K562 (cell line): ENCODE results near the gene AGAP1. TPM values are rescaled to one million over a fixed set of nuclear protein-coding genes. Genes with fewer than 3 reads are reported as not detected.

Source experiments
- ATAC-seq: fragments of 200-7000 bp; cut with Tn5 transposase; 3 replicates; pipeline ENCODE4 v1.9.1; 2020; ENCODE audit warnings: moderate library complexity
- BruUV-seq: library from RNA; stranded (reverse); fragments of 400-500 nt; replicated peaks from 2 replicates; lab custom pipeline; 2021; lab: Mats Ljungman, UMichigan
- CTCF ChIA-PET: fragments of 300-600 bp; formaldehyde crosslinking; extraction: SDS; loops from one replicate; lab custom pipeline; 2021; ENCODE audit warnings: low intra/inter-chr PET ratio; lab: Yijun Ruan, JAX
- POLR2A ChIA-PET: fragments of 300-600, 350-650 bp; sonication (Branson Sonifier 250); formaldehyde crosslinking; extraction: SDS; loops from one replicate; lab custom pipeline; 2021; ENCODE audit warnings: antibody characterized with exemption, inconsistent platforms; lab: Yijun Ruan, JAX
- DNase-seq, 4 experiments: peaks; one replicate each; pipeline versions ENCODE4 v3.0.0 to v3.0.0-alpha.2; 2011 to 2018; ENCODE audit warnings: low spot score in 3 of 4, mixed read lengths in 3 of 4; ENCODE audit errors: extremely low read depth in 1 of 4
- FAIRE-seq: peaks from 2 replicates; lab custom pipeline; 2011; peaks lifted over from hg19 to GRCh38; lab: Jason Lieb, UNC
- H2AFZ ChIP-seq: 2 replicates; pipeline ENCODE4 v1.6.0; 2011; ENCODE audit warnings: low read depth, low read length, control low read depth, inconsistent platforms
- H3K27ac ChIP-seq: fragments of 200-600 bp; 3 replicates; pipeline ENCODE4 v1.8.0; 2011; ENCODE audit warnings: low read depth, mild to moderate bottlenecking, control low read depth, inconsistent platforms, low read length, moderate library complexity, mixed read lengths; ENCODE audit errors: extremely low read depth
- H3K27me3 ChIP-seq, 2 experiments: fragments of 300-600 bp in 1 of 2; 2 replicates in 1 of 2; 3 replicates in 1 of 2; pipeline versions ENCODE4 v1.6.0 to v1.8.0; 2011; ENCODE audit warnings: inconsistent platforms in 2 of 2, low read length in 2 of 2, mild to moderate bottlenecking in 1 of 2, mixed read lengths in 1 of 2, moderate library complexity in 1 of 2; ENCODE audit not compliant: control insufficient read depth in 2 of 2, insufficient read depth in 2 of 2
- H3K36me3 ChIP-seq: fragments of 300-600 bp; 3 replicates; pipeline ENCODE4 v1.8.0; 2011; ENCODE audit warnings: mild to moderate bottlenecking, low read length, inconsistent platforms; ENCODE audit not compliant: control insufficient read depth, insufficient read depth
- H3K4me1 ChIP-seq, 2 experiments: fragments of 200-600 bp in 1 of 2; replicated peaks in 1 of 2; 2 replicates in 1 of 2; 3 replicates in 1 of 2; pipeline versions ENCODE4 v1.5.1 to v1.8.0; 2011; ENCODE audit warnings: inconsistent platforms in 2 of 2, low read length in 2 of 2, mild to moderate bottlenecking in 1 of 2, mixed read lengths in 1 of 2, moderate library complexity in 1 of 2; ENCODE audit not compliant: control insufficient read depth in 2 of 2, insufficient read depth in 2 of 2
- H3K4me2 ChIP-seq: 2 replicates; pipeline ENCODE4 v1.6.1; 2011; ENCODE audit warnings: low read length, control low read depth, inconsistent platforms, mixed read lengths; ENCODE audit not compliant: insufficient read depth
- H3K4me3 ChIP-seq: fragments of 200-600 bp; sonication (generic), shearing (Covaris generic); 2 replicates; pipeline ENCODE4 v1.5.1; 2016; ENCODE audit warnings: control low read depth, inconsistent platforms
- H3K79me2 ChIP-seq: fragments of 200-600 bp; 3 replicates; pipeline ENCODE4 v1.8.0; 2011; ENCODE audit warnings: low read length, inconsistent platforms; ENCODE audit not compliant: control insufficient read depth, insufficient read depth
- H3K9ac ChIP-seq, 2 experiments: 2 replicates each; pipeline versions ENCODE4 v1.6.0 to v1.6.1; 2011; ENCODE audit warnings: low read depth in 2 of 2, low read length in 2 of 2, control low read depth in 1 of 2, inconsistent platforms in 1 of 2, mild to moderate bottlenecking in 1 of 2, mixed read lengths in 1 of 2; ENCODE audit not compliant: insufficient read depth in 1 of 2
- H3K9me1 ChIP-seq: one replicate; pipeline ENCODE4 v1.6.0; 2011; ENCODE audit warnings: inconsistent platforms, mild to moderate bottlenecking, low read length, moderate library complexity; ENCODE audit not compliant: control insufficient read depth, insufficient read depth
- H3K9me3 ChIP-seq: replicated peaks from 2 replicates; pipeline ENCODE4 v1.5.1; 2011; ENCODE audit warnings: low read depth, low read length, inconsistent platforms; ENCODE audit not compliant: control insufficient read depth, insufficient read depth
- H4K20me1 ChIP-seq: replicated peaks from 2 replicates; pipeline ENCODE4 v1.6.1; 2011; ENCODE audit warnings: low read length, inconsistent platforms, mixed read lengths; ENCODE audit not compliant: control insufficient read depth, insufficient read depth
- CTBP1 ChIP-seq: fragments of 450-650 bp; IDR thresholded peaks from 2 replicates; pipeline ENCODE4 v1.6.1; 2016; ENCODE audit warnings: borderline replicate concordance
- L3MBTL2 ChIP-seq: fragments of 450-650 bp; IDR thresholded peaks from 2 replicates; pipeline ENCODE4 v1.6.1; 2016; ENCODE audit warnings: mild to moderate bottlenecking, moderate library complexity
- MAZ ChIP-seq, 2 experiments: fragments of 450-650 bp in 1 of 2; sonication (generic) in 1 of 2; formaldehyde crosslinking; IDR thresholded peaks in 1 of 2; conservative IDR thresholded peaks in 1 of 2; 2 replicates each; pipeline versions ENCODE4 v1.4.0 to v1.5.0; 2020; ENCODE audit warnings: mild to moderate bottlenecking in 1 of 2, missing genetic modification reagents in 1 of 2
- TEAD4 ChIP-seq, 2 experiments: sonication (generic) in 1 of 2; formaldehyde crosslinking in 1 of 2; IDR thresholded peaks; 2 replicates each; pipeline versions ENCODE4 v1.6.1 to v1.8.0; 2012 to 2022; ENCODE audit warnings: borderline replicate concordance in 1 of 2, inconsistent platforms in 1 of 2, low read length in 1 of 2, mild to moderate bottlenecking in 1 of 2, missing genetic modification reagents in 1 of 2
- WGBS: fragments of 100-300 bp; shearing (Covaris generic); methylation state at CpG from one replicate; pipeline ENCODE4 v1.1.6; 2016; ENCODE audit warnings: low coverage, mixed read lengths; ENCODE audit not compliant: insufficient coverage; ENCODE audit errors: missing lambda C conversion rate; 5-methylcytosine and 5-hydroxymethylcytosine counted together
- in situ Hi-C: fragments of 300-500 bp; cut with MboI; formaldehyde crosslinking; loops from 4 replicates; pipeline ENCODE4 v1.15.0; 2018; ENCODE audit warnings: inconsistent platforms, mixed read lengths
- intact Hi-C: fragments of 100-400 bp; cut with micrococcal nuclease; formaldehyde crosslinking; loops from 2 replicates; pipeline ENCODE4 v1.14.2; 2022
- polyA plus RNA-seq, 8 experiments: library from polyadenylated mRNA; depleted of rRNA in 4 of 8; stranded (reverse) in 5 of 8; unstranded in 3 of 8; fragments of >200 nt; fragmentation: Nextera tagmentation in 2 of 8; fragmentation: Illumina TruSeq in 1 of 8; extraction: Ambion mirVana in 2 of 8; extraction: Trizol in 1 of 8; gene quantifications; 2 replicates each; pipeline versions ENCODE4 v1.2.1 to v1.2.3, GENCODE V29; 2011 to 2014; ENCODE audit warnings: inconsistent platforms in 1 of 8, missing spikeins in 1 of 8
- total RNA-seq, 7 experiments: library from RNA; depleted of rRNA in 6 of 7; stranded (reverse); fragments of >200 nt in 6 of 7; fragmentation: Illumina TruSeq in 2 of 7; extraction: Trizol in 2 of 7; gene quantifications; 2 replicates each; pipeline versions ENCODE4 v1.2.1 to v1.2.3, GENCODE V29; 2011 to 2021; ENCODE audit warnings: low replicate concordance in 1 of 7
- TF ChIP-seq, protein P1 (sequence below): fragments of 450-650 bp; formaldehyde crosslinking; IDR thresholded peaks from 2 replicates; pipeline ENCODE4 v1.4.0; 2022; ENCODE audit warnings: missing genetic modification characterization
- TF ChIP-seq, protein P2 (sequence below): fragments of 250-450 bp; sonication (Bioruptor Pico); IDR thresholded peaks from 2 replicates; pipeline ENCODE4 v1.4.0; 2020; ENCODE audit warnings: mild to moderate bottlenecking, moderate library complexity

The AGAP1 gene
- total and polyA plus RNA-seq, 9 of the 15 experiments (the other 6 are each of a cell fraction or from before 2014, with no cell fraction given), result 1.3 to 24.0 (median 10.6) TPM

DNA sequence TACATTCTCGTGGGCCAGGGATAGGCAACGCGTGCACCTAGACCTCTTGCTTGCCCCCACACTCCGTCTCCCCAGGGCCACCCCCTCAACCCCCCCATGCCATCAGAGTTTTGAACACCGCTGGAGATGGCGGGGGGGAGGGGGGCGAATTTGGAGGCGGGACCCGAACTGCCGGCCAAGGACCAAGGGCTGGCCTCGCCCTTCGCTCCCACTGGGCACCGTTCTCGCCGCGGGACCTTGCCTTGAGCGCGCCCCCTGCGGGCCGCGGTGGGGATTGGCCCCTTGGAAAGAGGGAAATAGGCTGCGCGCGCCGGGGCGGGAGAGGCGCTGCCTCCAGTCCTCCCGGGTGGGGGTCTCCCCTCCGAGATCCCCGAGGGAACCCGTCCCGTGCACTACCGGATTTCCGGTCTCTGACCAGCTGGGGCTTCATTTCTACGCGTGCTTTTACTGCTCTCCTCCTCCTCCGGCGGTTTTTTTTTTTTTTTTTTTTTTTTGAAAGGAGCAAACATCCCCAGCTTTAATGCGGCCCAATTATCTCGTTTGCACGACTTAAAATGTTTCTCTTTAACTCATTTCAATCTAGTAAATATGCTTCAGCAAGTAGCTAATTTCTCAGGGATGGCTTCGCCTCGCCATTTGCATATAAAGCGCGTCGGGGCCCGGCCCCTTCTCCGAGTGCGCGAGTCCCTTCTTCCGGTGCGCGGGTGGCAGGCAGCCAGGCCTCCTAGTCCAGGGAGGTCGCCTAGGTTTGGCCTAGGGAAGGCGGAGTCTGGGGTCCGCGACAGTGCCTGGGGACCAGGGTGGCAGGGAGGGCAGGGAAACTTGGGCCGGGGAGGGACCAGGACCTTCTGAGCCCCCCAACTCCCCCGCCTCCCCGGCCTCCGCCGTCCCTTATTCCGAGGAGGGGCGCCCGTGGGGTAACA, 684.4 kb downstream of the AGAP1 start (continued):
- TF ChIP-seq TEAD4 (IDR thresholded peaks at IDR 0.05; ENCODE audit: low read length) (no peak), TEAD4 (CRISPR knock-in tag; IDR thresholded peaks at IDR 0.05; ENCODE audit: borderline replicate concordance) (no peak), MAZ (CRISPR knock-in tag; conservative IDR thresholded peaks at IDR 0.05 in 1 of 2, IDR thresholded peaks at IDR 0.05 in 1 of 2) (peak in 1 of 2 experiments; percentile 34; a peak in 1 of 4 replicates), L3MBTL2 (peak; percentile 40; the same call in 1 of the 2 replicates), CTBP1 (0 out of 2 replicates have a peak, but pooled peaks have one; percentile 9)
- TF ChIP-seq, protein P1, sequence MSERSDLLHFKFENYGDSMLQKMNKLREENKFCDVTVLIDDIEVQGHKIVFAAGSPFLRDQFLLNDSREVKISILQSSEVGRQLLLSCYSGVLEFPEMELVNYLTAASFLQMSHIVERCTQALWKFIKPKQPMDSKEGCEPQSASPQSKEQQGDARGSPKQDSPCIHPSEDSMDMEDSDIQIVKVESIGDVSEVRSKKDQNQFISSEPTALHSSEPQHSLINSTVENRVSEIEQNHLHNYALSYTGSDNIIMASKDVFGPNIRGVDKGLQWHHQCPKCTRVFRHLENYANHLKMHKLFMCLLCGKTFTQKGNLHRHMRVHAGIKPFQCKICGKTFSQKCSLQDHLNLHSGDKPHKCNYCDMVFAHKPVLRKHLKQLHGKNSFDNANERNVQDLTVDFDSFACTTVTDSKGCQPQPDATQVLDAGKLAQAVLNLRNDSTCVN (CRISPR knock-in tag), result no peak

DNA sequence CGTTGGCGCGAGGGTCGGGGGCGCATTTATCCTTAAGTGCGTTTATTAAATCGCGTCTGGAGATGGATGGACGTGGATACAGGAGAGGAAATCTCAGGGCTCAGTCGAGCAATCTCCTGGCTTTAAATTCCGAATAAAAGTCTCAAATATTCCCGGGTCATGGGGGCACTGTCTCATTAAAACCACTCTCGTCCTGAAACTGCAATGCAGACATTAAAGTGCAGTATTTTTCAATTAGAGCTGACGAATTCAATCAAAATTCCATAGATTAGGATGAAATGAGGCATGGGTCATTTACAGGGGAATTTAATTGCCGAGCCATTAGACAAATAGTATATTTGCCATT, 685.0 kb downstream of the AGAP1 start:
- Histone ChIP-seq H3K4me2 (no peak overlapping the region), H3K9ac (no peak overlapping the region), H3K4me3 (no peak overlapping the region), H3K27ac (no peak overlapping the region), H4K20me1 (no peaks in the 10 kb centered on the region), H3K4me1 (peaks cover 2 to 20% of the 10 kb centered on the region in 2 experiments; a peak in 4 of 5 replicates), H3K27me3 (no peaks in the 10 kb centered on the region), H2AFZ (no peak overlapping the region), H3K36me3 (no peaks in the 10 kb centered on the region), H3K9me3 (no peaks in the 10 kb centered on the region), H3K9me1 (no peaks in the 10 kb centered on the region), H3K79me2 (no peaks in the 10 kb centered on the region)
- TF ChIP-seq, protein P2, sequence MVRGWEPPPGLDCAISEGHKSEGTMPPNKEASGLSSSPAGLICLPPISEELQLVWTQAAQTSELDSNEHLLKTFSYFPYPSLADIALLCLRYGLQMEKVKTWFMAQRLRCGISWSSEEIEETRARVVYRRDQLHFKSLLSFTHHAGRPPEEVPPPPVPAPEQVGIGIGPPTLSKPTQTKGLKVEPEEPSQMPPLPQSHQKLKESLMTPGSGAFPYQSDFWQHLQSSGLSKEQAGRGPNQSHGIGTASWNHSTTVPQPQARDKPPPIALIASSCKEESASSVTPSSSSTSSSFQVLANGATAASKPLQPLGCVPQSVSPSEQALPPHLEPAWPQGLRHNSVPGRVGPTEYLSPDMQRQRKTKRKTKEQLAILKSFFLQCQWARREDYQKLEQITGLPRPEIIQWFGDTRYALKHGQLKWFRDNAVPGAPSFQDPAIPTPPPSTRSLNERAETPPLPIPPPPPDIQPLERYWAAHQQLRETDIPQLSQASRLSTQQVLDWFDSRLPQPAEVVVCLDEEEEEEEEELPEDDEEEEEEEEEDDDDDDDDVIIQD, result no peak
- ChIA-PET CTCF (interaction anchor here (0.7 to 1.8 kb wide), 2 partner anchors 282 to 413 kb away, joined by 3 to 8 read pairs; no protein-coding TSS in a partner anchor), POLR2A (no interaction called here)
- WGBS, result 57% methylated on average over 6 of the region's 15 CpGs
- DNase-seq, result no peak
- intact Hi-C loops, result no loop called here
- no TSS peak for BruUV-seq
- FAIRE-seq, result no peak
- in situ Hi-C loops, result loop anchor here (5.0 kb wide), 1 partner anchor 402 kb away; no protein-coding TSS in a partner anchor
- ATAC-seq, result no peak
